GM12873 (cell line): ENCODE data around the gene IL1RAPL1.

Experiments
- CTCF ChIP-seq: IDR thresholded peaks from 2 replicates; pipeline ENCODE4 v1.5.1; 2012; ENCODE audit warnings: low read depth, mild to moderate bottlenecking, moderate library complexity, low read length, control low read depth; ENCODE audit not compliant: insufficient read depth; ENCODE audit errors: missing control alignments

IL1RAPL1 gene

GRCh38 chrX:28706964-28707363 is 119.7 kb downstream of the IL1RAPL1 start:
- no peak for TF ChIP-seq CTCF

GRCh38 chrX:28709421-28709820 is 122.2 kb downstream of the IL1RAPL1 start:
- TF ChIP-seq CTCF, result no peak

- TF ChIP-seq CTCF, result no peak
Observed at GRCh38 chrX:28717864-28718263, 130.6 kb downstream of the IL1RAPL1 start.

- no peak for TF ChIP-seq CTCF
Observed at GRCh38 chrX:28718450-28718849, 131.2 kb downstream of the IL1RAPL1 start.

- TF ChIP-seq CTCF, result no peak
Observed at GRCh38 chrX:28719620-28720019, 132.4 kb downstream of the IL1RAPL1 start.

GRCh38 chrX:28752330-28752729 is 165.1 kb downstream of the IL1RAPL1 start:
- no peak for TF ChIP-seq CTCF

- no peak for TF ChIP-seq CTCF
Observed at GRCh38 chrX:28756175-28756574, 168.9 kb downstream of the IL1RAPL1 start.
